ENCODE results near the gene PACSIN2. TPM values are rescaled to one million over a fixed set of nuclear protein-coding genes. Genes with fewer than 3 reads are reported as not detected.
A peak's percentile ranks its signal among the peaks of the same experiment; 100 is the strongest.

Gene PACSIN2
- total and polyA plus RNA-seq, 2 of the 13 experiments (the other 11 are each of a cell fraction or from before 2014, with no cell fraction given), result 54.1 to 68.8 TPM

- TF ChIP-seq, protein P1, sequence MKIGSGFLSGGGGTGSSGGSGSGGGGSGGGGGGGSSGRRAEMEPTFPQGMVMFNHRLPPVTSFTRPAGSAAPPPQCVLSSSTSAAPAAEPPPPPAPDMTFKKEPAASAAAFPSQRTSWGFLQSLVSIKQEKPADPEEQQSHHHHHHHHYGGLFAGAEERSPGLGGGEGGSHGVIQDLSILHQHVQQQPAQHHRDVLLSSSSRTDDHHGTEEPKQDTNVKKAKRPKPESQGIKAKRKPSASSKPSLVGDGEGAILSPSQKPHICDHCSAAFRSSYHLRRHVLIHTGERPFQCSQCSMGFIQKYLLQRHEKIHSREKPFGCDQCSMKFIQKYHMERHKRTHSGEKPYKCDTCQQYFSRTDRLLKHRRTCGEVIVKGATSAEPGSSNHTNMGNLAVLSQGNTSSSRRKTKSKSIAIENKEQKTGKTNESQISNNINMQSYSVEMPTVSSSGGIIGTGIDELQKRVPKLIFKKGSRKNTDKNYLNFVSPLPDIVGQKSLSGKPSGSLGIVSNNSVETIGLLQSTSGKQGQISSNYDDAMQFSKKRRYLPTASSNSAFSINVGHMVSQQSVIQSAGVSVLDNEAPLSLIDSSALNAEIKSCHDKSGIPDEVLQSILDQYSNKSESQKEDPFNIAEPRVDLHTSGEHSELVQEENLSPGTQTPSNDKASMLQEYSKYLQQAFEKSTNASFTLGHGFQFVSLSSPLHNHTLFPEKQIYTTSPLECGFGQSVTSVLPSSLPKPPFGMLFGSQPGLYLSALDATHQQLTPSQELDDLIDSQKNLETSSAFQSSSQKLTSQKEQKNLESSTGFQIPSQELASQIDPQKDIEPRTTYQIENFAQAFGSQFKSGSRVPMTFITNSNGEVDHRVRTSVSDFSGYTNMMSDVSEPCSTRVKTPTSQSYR (CRISPR knock-in tag; IDR thresholded peaks at IDR 0.05; ENCODE audit: borderline replicate concordance), result no peak
- no peak for TF ChIP-seq ARNT (IDR thresholded peaks at IDR 0.05)
- TF ChIP-seq, protein P2, sequence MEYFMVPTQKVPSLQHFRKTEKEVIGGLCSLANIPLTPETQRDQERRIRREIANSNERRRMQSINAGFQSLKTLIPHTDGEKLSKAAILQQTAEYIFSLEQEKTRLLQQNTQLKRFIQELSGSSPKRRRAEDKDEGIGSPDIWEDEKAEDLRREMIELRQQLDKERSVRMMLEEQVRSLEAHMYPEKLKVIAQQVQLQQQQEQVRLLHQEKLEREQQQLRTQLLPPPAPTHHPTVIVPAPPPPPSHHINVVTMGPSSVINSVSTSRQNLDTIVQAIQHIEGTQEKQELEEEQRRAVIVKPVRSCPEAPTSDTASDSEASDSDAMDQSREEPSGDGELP (IDR thresholded peaks at IDR 0.05; ENCODE audit: borderline replicate concordance, low read depth), result 0 out of 2 replicates have a peak, but pooled peaks have one; percentile 15
- TF ChIP-seq, protein P3, sequence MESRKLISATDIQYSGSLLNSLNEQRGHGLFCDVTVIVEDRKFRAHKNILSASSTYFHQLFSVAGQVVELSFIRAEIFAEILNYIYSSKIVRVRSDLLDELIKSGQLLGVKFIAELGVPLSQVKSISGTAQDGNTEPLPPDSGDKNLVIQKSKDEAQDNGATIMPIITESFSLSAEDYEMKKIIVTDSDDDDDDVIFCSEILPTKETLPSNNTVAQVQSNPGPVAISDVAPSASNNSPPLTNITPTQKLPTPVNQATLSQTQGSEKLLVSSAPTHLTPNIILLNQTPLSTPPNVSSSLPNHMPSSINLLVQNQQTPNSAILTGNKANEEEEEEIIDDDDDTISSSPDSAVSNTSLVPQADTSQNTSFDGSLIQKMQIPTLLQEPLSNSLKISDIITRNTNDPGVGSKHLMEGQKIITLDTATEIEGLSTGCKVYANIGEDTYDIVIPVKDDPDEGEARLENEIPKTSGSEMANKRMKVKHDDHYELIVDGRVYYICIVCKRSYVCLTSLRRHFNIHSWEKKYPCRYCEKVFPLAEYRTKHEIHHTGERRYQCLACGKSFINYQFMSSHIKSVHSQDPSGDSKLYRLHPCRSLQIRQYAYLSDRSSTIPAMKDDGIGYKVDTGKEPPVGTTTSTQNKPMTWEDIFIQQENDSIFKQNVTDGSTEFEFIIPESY (CRISPR knock-in tag; IDR thresholded peaks at IDR 0.05), result peak; percentile 60; the same call in 1 of the 2 replicates
- TF ChIP-seq ZNF570 (CRISPR knock-in tag; IDR thresholded peaks at IDR 0.05; ENCODE audit: borderline replicate concordance), result no peak
- no peak for TF ChIP-seq PHF21A (CRISPR knock-in tag; IDR thresholded peaks at IDR 0.05)
- no peak for TF ChIP-seq THYN1 (CRISPR knock-in tag; IDR thresholded peaks at IDR 0.05; ENCODE audit: borderline replicate concordance, low read depth)
- TF ChIP-seq HNRNPLL (IDR thresholded peaks at IDR 0.05; ENCODE audit: low read depth, low read length, poor library complexity, severe bottlenecking), result no peak
- TF ChIP-seq NFKBIZ (CRISPR knock-in tag; IDR thresholded peaks at IDR 0.05), result no peak
- no peak for TF ChIP-seq ZNF232 (CRISPR knock-in tag; IDR thresholded peaks at IDR 0.05; ENCODE audit: borderline replicate concordance)
- no peak for TF ChIP-seq ZFP90 (CRISPR knock-in tag; IDR thresholded peaks at IDR 0.05; ENCODE audit: borderline replicate concordance)
- no peak for TF ChIP-seq NFIC (IDR thresholded peaks at IDR 0.05; ENCODE audit: low read length)
- no peak for TF ChIP-seq ZSCAN12 (CRISPR knock-in tag; IDR thresholded peaks at IDR 0.05)
- TF ChIP-seq ONECUT2 (CRISPR knock-in tag; IDR thresholded peaks at IDR 0.05), result no peak
- TF ChIP-seq FOSL2 (CRISPR knock-in tag; IDR thresholded peaks at IDR 0.05), result peak; percentile 79
- 0 out of 2 replicates have a peak, but pooled peaks have one; percentile 14 for TF ChIP-seq RCOR2 (CRISPR knock-in tag; IDR thresholded peaks at IDR 0.05)
- no peak for TF ChIP-seq DPF2 (CRISPR knock-in tag; IDR thresholded peaks at IDR 0.05; ENCODE audit: borderline replicate concordance, low read depth)
- TF ChIP-seq, protein P4, sequence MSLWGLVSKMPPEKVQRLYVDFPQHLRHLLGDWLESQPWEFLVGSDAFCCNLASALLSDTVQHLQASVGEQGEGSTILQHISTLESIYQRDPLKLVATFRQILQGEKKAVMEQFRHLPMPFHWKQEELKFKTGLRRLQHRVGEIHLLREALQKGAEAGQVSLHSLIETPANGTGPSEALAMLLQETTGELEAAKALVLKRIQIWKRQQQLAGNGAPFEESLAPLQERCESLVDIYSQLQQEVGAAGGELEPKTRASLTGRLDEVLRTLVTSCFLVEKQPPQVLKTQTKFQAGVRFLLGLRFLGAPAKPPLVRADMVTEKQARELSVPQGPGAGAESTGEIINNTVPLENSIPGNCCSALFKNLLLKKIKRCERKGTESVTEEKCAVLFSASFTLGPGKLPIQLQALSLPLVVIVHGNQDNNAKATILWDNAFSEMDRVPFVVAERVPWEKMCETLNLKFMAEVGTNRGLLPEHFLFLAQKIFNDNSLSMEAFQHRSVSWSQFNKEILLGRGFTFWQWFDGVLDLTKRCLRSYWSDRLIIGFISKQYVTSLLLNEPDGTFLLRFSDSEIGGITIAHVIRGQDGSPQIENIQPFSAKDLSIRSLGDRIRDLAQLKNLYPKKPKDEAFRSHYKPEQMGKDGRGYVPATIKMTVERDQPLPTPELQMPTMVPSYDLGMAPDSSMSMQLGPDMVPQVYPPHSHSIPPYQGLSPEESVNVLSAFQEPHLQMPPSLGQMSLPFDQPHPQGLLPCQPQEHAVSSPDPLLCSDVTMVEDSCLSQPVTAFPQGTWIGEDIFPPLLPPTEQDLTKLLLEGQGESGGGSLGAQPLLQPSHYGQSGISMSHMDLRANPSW (CRISPR knock-in tag; IDR thresholded peaks at IDR 0.05; ENCODE audit: borderline replicate concordance), result no peak
- no peak for TF ChIP-seq CSRNP2 (CRISPR knock-in tag; conservative IDR thresholded peaks at IDR 0.05; ENCODE audit: low read depth)
- no peak for TF ChIP-seq ZNF329 (CRISPR knock-in tag; IDR thresholded peaks at IDR 0.05; ENCODE audit: low read depth)
Measured at GRCh38 chr22:42862045-42862734, 152.8 kb downstream of the PACSIN2 start (continued).
